GM12892 (cell line): ENCODE results near the gene MAP3K6.

Experiments used
- DNase-seq: peaks from one replicate; pipeline ENCODE4 v3.0.0; 2011; ENCODE audit not compliant: insufficient read length
- FAIRE-seq: peaks from 2 replicates; lab custom pipeline; 2011; peaks lifted over from hg19 to GRCh38; lab: Jason Lieb, UNC
- POLR2A ChIP-seq: IDR thresholded peaks from 2 replicates; pipeline ENCODE4 v1.6.1; 2011; ENCODE audit warnings: low read depth, low read length, control low read depth
- POLR2AphosphoS5 ChIP-seq: IDR thresholded peaks from 2 replicates; pipeline ENCODE4 v1.6.1; 2011; ENCODE audit warnings: low read depth, low read length, control low read depth
- TAF1 ChIP-seq: IDR thresholded peaks from 2 replicates; pipeline ENCODE4 v1.6.1; 2011; ENCODE audit warnings: low read depth, mild to moderate bottlenecking, control low read depth, low read length, borderline replicate concordance

MAP3K6 gene

DNA sequence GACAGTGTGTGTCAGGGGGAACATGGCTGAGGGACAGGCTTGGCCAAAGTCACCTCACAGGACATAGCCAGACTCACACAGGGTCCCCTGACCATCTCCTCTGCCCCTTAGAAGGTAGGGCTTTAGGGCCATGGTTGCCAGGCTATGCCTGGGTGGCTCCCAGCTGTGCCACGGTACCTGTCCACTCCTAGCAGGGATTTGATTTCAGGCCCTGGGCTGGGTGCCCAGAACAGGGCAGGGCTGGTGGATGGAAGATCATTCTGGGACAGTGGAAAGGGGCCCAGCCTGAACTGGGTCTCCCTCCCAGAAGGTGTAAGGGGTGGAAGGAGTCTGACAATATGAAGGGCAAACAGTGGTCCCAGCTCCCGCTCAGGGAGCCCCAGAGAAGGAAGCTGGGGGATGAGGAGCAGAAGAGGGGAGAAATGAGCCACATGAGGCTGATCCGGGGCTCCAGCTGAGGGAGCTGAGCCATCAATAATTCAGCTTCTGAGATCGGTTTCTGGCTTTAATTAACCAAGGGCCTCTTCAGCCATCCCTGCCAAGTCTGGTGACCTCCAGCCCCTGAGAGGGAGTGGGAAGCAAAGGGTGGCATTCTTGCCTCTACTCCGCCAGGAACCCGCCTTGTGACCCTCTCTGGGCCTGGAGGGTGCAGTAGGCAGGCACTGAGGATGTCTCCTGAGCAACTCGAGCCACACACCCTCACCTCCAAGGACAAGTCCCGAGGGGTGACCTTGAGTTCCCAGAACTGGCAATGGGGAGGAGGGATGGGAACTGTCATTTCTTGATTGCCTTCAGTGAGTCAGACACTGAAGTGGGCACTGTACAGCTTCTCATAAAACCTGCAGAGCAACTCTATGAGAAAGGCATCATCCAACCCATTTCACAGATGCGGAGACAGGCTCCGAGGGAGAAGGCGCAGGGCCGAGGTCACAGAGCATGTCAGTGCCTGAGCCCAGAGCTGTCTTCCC lies 14.3 kb upstream of the MAP3K6 start:
- TF ChIP-seq POLR2A (no peak), POLR2AphosphoS5 (no peak), TAF1 (no peak)
- DNase-seq: no peak
- FAIRE-seq: no peak

DNA sequence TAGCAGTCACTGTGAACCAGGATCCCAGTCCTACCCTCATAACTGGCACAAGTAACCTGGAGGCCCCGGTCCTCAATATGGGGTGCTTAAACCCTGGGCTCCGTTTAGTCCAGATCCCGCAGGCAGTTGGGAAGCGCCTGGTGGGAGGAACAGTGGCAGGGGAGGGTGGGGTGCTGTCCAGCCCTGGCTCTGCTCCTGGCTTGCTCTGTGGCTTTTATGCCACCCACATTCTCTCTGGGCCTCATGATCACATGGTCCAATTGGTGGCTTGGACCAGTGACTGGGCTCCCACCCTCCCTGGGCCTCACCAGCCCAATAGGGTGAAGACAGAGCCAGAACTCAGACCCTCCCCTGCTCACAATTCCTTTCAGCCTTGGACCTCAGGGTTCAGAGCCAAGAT lies 13.5 kb upstream of the MAP3K6 start:
- FAIRE-seq (no peak), DNase-seq (no peak)
- TF ChIP-seq TAF1 (no peak), POLR2A (no peak), POLR2AphosphoS5 (no peak)

- FAIRE-seq: no peak
- TF ChIP-seq POLR2AphosphoS5: no peak
- TF ChIP-seq TAF1: no peak
- TF ChIP-seq POLR2A: no peak
- DNase-seq: no peak
Measured at GRCh38 chr1:27379564-27380122, 12.9 kb upstream of the MAP3K6 start.

GRCh38 chr1:27377760-27378495 lies 11.2 kb upstream of the MAP3K6 start:
- DNase-seq (no peak), FAIRE-seq (no peak)
- no peak for TF ChIP-seq TAF1
- no peak for TF ChIP-seq POLR2AphosphoS5
- TF ChIP-seq POLR2A: no peak

- no peak for FAIRE-seq
- no peak for TF ChIP-seq POLR2A
- TF ChIP-seq POLR2AphosphoS5: no peak
- TF ChIP-seq TAF1: no peak
Measured at GRCh38 chr1:27374362-27375086, 7.8 kb upstream of the MAP3K6 start, which contains the start of gene FCN3. Gene FCN3, minus strand, starts transcription at chr1:27374824. Its CDS starts 6 bp downstream, at chr1:27374818.

GRCh38 chr1:27372808-27373690 lies 6.3 kb upstream of the MAP3K6 start:
- TF ChIP-seq POLR2A (no peak), POLR2AphosphoS5 (no peak), TAF1 (no peak)
- DNase-seq (no peak), FAIRE-seq (no peak)

More at GRCh38 chr1:27374362-27375086, 7.8 kb upstream of the MAP3K6 start, which contains the start of gene FCN3:
- DNase-seq: no peak

- FAIRE-seq: no peak
- DNase-seq: no peak
- TF ChIP-seq TAF1 (no peak), POLR2A (no peak)
Measured at GRCh38 chr1:27372022-27372807, 5.5 kb upstream of the MAP3K6 start.

DNA sequence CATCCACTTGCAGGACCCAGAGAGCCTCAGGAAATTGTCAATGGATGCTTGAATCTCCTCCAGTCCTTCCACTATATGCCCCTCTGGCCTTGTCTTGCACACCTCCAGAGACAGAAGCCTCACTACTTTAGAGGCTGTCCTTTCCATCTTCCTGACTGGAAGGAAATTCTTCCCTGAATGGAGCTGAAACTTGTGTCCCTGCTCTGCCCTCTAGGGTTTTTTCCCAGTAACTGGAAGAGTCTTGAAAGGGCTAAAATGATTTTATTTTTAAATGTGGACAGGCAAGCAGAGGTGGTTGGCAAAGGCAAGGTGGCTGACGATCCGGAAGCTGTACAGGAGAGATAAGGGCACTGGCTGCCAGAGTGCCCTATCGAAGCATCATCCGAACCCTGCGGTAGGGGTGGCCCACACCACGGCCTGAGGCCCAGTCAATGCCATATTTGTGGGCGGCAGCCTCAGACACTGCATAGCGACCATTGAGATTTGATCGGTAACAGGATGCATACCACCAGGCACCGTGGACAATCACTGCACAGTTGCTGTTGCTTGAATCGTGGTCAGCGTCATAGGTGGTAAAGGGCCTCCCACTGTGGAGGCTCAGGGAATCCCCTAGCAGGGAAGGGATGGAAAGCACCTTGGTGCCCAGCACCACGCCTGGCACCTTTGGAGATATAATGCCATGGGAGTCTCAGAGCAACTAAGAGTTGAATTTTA lies 2.3 kb upstream of the MAP3K6 start:
- DNase-seq (no peak), FAIRE-seq (no peak)
- TF ChIP-seq TAF1 (no peak), POLR2AphosphoS5 (no peak), POLR2A (no peak)

- FAIRE-seq (no peak), DNase-seq (no peak)
- TF ChIP-seq TAF1 (no peak), POLR2AphosphoS5 (no peak)
Measured at GRCh38 chr1:27367160-27367650, 444 bp upstream of the MAP3K6 start.
